Duodenal mucosa (tissue), 2 donors: ENCODE measurements around the gene DNAJC1.
"Not testable (repeated sequence)": the region's sequence is repeated elsewhere in the genome, so short reads cannot be mapped to it uniquely, and the experiment has no call there.

ENCODE experiments used
- H3K27ac ChIP-seq: one replicate; pipeline ENCODE4 v1.7.0; 2013; ENCODE audit warnings: low read depth, low read length
- H3K27me3 ChIP-seq, 2 donors: one replicate each; pipeline ENCODE4 v1.7.0; 2013; ENCODE audit warnings: low read length in 2 of 2, control low read depth in 1 of 2; ENCODE audit not compliant: insufficient read depth in 2 of 2, control insufficient read depth in 1 of 2
- H3K36me3 ChIP-seq, 2 donors: one replicate each; pipeline ENCODE4 v1.7.0; 2013; ENCODE audit warnings: low read length in 2 of 2, control low read depth in 1 of 2; ENCODE audit not compliant: insufficient read depth in 2 of 2, control insufficient read depth in 1 of 2
- H3K4me1 ChIP-seq, 2 donors: one replicate each; pipeline ENCODE4 v1.7.0; 2013; ENCODE audit warnings: low read length in 2 of 2, control low read depth in 1 of 2; ENCODE audit not compliant: insufficient read depth in 2 of 2, control insufficient read depth in 1 of 2
- H3K4me3 ChIP-seq, 2 donors: one replicate each; pipeline ENCODE4 v1.7.0; 2013; ENCODE audit warnings: low read length in 2 of 2, low read depth in 1 of 2
- H3K9ac ChIP-seq, 2 donors: one replicate each; pipeline ENCODE4 v1.7.0; 2013; ENCODE audit warnings: low read length in 2 of 2, low read depth in 1 of 2
- H3K9me3 ChIP-seq, 2 donors: one replicate each; pipeline ENCODE4 v1.7.0; 2013; ENCODE audit warnings: low read length in 2 of 2, control low read depth in 1 of 2; ENCODE audit not compliant: control insufficient read depth in 1 of 2

The DNAJC1 gene

DNA sequence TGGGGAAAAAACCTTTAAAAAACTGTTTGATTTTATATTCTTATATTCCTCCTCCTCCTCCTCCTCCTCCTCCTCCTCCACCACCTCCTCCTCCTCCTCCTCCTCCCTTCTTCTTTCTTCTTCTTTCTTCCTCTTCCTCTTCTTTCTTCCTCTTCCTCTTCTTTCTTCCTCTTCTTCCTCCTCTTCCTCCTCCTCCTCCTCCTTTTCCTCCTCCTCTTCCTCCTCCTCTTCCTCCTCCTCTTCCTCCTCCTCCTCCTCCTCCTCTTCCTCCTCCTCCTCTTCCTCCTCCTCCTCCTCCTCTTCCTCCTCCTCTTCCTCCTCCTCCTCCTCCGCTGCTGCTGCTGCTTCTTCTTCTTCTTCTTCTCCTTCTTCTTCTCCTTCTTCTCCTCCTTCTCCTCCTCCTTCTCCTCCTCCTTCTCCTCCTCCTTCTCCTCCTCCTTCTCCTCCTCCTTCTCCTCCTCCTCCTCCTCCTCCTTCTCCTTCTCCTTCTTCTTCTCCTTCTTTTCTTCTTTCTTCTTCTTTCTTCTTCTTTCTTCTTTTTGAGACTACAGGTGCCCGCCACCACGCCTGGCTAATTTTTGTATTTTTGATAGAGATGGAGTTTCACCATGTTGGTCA, 286.0 kb downstream of the DNAJC1 start:
- not testable (repeated sequence) for H3K27ac ChIP-seq, H3K4me1 ChIP-seq, H3K4me3 ChIP-seq, H3K27me3 ChIP-seq, H3K9ac ChIP-seq, H3K9me3 ChIP-seq
- H3K36me3 ChIP-seq = peaks cover 0 to 23% of the 10 kb centered on the region in 2 donors

DNA sequence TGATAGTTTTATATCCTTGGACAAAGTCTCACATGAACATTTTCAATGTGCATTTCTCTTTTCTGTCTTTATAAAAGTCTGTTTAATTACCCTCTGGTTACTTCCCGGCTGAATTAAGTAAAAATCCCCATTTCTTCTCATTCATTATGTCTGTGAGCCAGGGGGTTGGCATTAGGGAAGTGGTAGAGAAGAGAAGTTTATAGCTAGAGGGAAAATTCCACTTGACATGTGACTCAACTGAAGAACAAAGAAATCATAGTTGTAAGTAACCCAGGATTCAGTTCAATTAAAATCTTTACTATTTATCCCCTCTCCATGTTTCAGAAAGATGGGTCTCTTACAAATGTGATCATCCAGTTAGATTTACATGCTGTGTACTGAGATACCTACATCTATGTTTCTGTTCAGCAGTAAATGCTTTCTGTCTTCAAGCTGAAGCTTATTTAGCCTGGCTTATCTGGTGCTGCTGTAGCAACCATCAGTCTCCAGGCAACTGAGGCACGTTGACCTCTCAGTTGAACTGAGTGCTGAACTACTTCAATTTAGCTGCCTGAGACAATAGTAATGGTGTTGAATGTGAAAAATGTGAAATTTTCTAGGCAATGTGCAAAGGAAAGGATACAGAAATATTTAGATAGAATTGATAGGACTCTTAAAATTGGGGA, 287.9 kb downstream of the DNAJC1 start:
- H3K27ac ChIP-seq = no peak overlapping the region

DNA sequence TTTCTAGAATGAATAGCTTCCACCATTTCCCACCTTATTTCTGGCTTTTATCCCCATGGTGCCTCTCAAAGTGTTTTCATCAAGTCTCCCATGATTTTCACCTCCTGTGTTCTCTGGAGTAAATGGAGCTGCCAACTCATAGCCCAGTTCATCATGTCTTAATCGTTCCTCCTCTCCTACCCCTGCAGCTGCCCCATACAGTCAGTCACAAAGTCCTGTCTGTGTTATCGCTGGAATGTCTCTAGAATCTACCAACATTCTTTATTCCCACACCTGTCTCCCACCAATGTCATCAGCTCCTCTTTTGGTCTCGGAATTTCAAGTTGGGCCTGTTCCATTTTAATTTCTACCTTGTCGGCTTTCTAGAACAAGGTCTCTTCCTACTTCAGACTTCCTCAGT, 290.6 kb downstream of the DNAJC1 start:
- no peaks in the 10 kb centered on the region for H3K9me3 ChIP-seq
- H3K9ac ChIP-seq = no peak overlapping the region
- H3K36me3 ChIP-seq = peaks cover 0 to 25% of the 10 kb centered on the region in 2 donors
- H3K4me1 ChIP-seq = no peaks in the 10 kb centered on the region
- H3K27me3 ChIP-seq = no peaks in the 10 kb centered on the region
- H3K4me3 ChIP-seq = no peak overlapping the region
- H3K27ac ChIP-seq = no peak overlapping the region

More for the DNA sequence above, 287.9 kb downstream of the DNAJC1 start:
- Histone ChIP-seq H3K4me3 (no peak overlapping the region), H3K9ac (no peak overlapping the region), H3K9me3 (no peaks in the 10 kb centered on the region), H3K36me3 (peaks cover 0 to 23% of the 10 kb centered on the region in 2 donors), H3K4me1 (no peaks in the 10 kb centered on the region), H3K27me3 (no peaks in the 10 kb centered on the region)

DNA sequence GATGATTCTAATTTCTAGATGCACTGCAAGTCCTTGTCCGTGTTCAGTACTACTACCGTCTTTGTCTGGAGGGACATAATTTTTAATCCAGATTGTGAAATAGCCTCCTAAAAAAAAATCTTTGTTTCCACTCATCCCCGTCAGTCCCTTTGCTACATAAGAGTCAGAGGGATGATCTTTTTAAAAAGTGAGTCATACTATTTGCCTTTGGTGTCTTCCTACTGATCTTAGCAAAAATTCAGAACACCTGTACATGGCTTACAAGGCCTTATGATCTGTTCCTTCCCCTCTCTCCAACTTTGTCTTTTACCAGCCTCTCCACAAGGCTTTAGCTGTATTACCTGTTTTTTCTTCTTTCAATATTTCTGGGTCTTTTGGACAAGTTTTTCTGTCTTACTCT, 296.0 kb downstream of the DNAJC1 start:
- Histone ChIP-seq H3K27ac (no peak overlapping the region), H3K9ac (no peak overlapping the region), H3K36me3 (peaks cover 0 to 13% of the 10 kb centered on the region in 2 donors), H3K4me3 (no peak overlapping the region), H3K9me3 (no peaks in the 10 kb centered on the region), H3K4me1 (no peaks in the 10 kb centered on the region), H3K27me3 (no peaks in the 10 kb centered on the region)
